GM12878 (cell line): ENCODE data around the gene ZNF736. TPM values are rescaled to one million over a fixed set of nuclear protein-coding genes. Genes with fewer than 3 reads are reported as not detected.
A peak's percentile ranks its signal among the peaks of the same experiment; 100 is the strongest.

Source experiments
- ATF7 ChIP-seq: fragments of 450-650 bp; IDR thresholded peaks from 2 replicates; pipeline ENCODE4 v1.6.1; 2016; ENCODE audit warnings: low read depth, mild to moderate bottlenecking
- BHLHE40 ChIP-seq, 2 experiments: fragments of 450-650 bp in 1 of 2; IDR thresholded peaks; 2 replicates each; pipeline ENCODE4 v1.6.1; 2011 to 2017; ENCODE audit warnings: low read depth in 2 of 2, borderline replicate concordance in 1 of 2, improper control_type of control experiment in 1 of 2, low read length in 1 of 2, mild to moderate bottlenecking in 1 of 2
- CHD2 ChIP-seq: IDR thresholded peaks from 2 replicates; pipeline ENCODE4 v1.6.1; 2011; ENCODE audit warnings: low read depth, low read length, improper control_type of control experiment, borderline replicate concordance
- CUX1 ChIP-seq: IDR thresholded peaks from 2 replicates; pipeline ENCODE4 v1.6.1; 2012; ENCODE audit warnings: improper control_type of control experiment, low read depth, low read length; ENCODE audit not compliant: insufficient replicate concordance
- E2F8 ChIP-seq: fragments of 450-650 bp; IDR thresholded peaks from 2 replicates; pipeline ENCODE4 v1.6.1; 2018; ENCODE audit warnings: mild to moderate bottlenecking, low read depth, moderate library complexity; ENCODE audit not compliant: partially characterized antibody
- GATAD2B ChIP-seq: fragments of 450-650 bp; conservative IDR thresholded peaks from 2 replicates; pipeline ENCODE4 v1.6.1; 2017; ENCODE audit warnings: low read depth, mild to moderate bottlenecking, moderate library complexity
- POLR2AphosphoS5 ChIP-seq: IDR thresholded peaks from 2 replicates; pipeline ENCODE4 v1.6.1; 2011; ENCODE audit warnings: mild to moderate bottlenecking, low read length, inconsistent platforms
- SREBF1 ChIP-seq: IDR thresholded peaks from 2 replicates; pipeline ENCODE4 v1.6.1; 2012; ENCODE audit warnings: mild to moderate bottlenecking, low read length
- polyA plus RNA-seq, 11 experiments: library from polyadenylated mRNA; depleted of rRNA in 4 of 11; unstranded in 6 of 11; stranded (reverse) in 5 of 11; fragments of >200 nt; fragmentation: Nextera tagmentation in 4 of 11; fragmentation: Illumina TruSeq in 1 of 11; extraction: Ambion mirVana in 4 of 11; extraction: Trizol in 1 of 11; gene quantifications; 1 replicate in 1 of 11; 2 replicates in 10 of 11; pipeline versions ENCODE4 v1.2.1 to v1.2.3, GENCODE V29; 2011 to 2016; ENCODE audit warnings: inconsistent platforms in 2 of 11, missing spikeins in 2 of 11, low read depth in 1 of 11
- total RNA-seq, 4 experiments: library from RNA; depleted of rRNA in 3 of 4; stranded (reverse); fragments of >200 nt in 3 of 4; fragmentation: Illumina TruSeq in 1 of 4; extraction: Trizol in 1 of 4; gene quantifications; 2 replicates each; pipeline versions ENCODE4 v1.2.1 to v1.2.3, GENCODE V29; 2013 to 2021

Gene ZNF736
- total and polyA plus RNA-seq, 10 of the 15 experiments (the other 5 are each of a cell fraction or from before 2014, with no cell fraction given) = 1.9 to 22.5 (median 9.2) TPM

- TF ChIP-seq CUX1 (no peak), POLR2AphosphoS5 (peak; percentile 96), ATF7 (peak; percentile 59; the same call in 1 of the 2 replicates), BHLHE40 (IDR thresholded peaks at IDR 0.05; ENCODE audit: borderline replicate concordance in 1 of 2, low read depth in 2 of 2, low read length in 1 of 2) (no peak), GATAD2B (0 out of 2 replicates have a peak, but pooled peaks have one; percentile 47), CHD2 (peak; percentile 89), SREBF1 (no peak), E2F8 (peak; percentile 48)
Measured at GRCh38 chr7:64313740-64314491, at the start of gene ZNF736 (continued).
